ENCODE measurements around the gene TFG.
A peak's percentile ranks its signal among the peaks of the same experiment; 100 is the strongest.

DNA sequence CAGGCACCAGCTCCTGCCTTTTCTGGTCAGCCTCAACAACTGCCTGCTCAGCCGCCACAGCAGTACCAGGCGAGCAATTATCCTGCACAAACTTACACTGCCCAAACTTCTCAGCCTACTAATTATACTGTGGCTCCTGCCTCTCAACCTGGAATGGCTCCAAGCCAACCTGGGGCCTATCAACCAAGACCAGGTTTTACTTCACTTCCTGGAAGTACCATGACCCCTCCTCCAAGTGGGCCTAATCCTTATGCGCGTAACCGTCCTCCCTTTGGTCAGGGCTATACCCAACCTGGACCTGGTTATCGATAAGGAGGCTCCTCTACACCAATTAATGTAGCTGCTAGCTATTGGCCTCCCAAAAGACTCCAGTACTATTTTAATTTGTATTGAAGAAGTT is 38.9 kb downstream of the TFG start:
- no peak for TF ChIP-seq XRCC4 (IDR thresholded peaks at IDR 0.05; ENCODE audit: extremely low read depth, insufficient read depth, insufficient read length)
- no peak for TF ChIP-seq CTCF (IDR thresholded peaks at IDR 0.05 in 2 of 3, conservative IDR thresholded peaks at IDR 0.05 in 1 of 3; ENCODE audit: insufficient read depth in 2 of 3, low read depth in 1 of 3, low read length in 3 of 3)
- no peak for TF ChIP-seq RAD21 (CRISPR knock-in tag; conservative IDR thresholded peaks at IDR 0.05 in 1 of 2, IDR thresholded peaks at IDR 0.05 in 1 of 2)
- TF ChIP-seq HMGN3 (IDR thresholded peaks at IDR 0.05; ENCODE audit: borderline replicate concordance, extremely low read depth, insufficient read length, low read depth, low read length) = no peak
- no peak for TF ChIP-seq POLR2G (IDR thresholded peaks at IDR 0.05; ENCODE audit: low read depth, low read length)
- TF ChIP-seq, protein P1, sequence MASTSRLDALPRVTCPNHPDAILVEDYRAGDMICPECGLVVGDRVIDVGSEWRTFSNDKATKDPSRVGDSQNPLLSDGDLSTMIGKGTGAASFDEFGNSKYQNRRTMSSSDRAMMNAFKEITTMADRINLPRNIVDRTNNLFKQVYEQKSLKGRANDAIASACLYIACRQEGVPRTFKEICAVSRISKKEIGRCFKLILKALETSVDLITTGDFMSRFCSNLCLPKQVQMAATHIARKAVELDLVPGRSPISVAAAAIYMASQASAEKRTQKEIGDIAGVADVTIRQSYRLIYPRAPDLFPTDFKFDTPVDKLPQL (IDR thresholded peaks at IDR 0.05; ENCODE audit: extremely low read depth, insufficient read length) = no peak
- no peak for TF ChIP-seq LEF1 (IDR thresholded peaks at IDR 0.05)
- TF ChIP-seq ETV6 (IDR thresholded peaks at IDR 0.05; ENCODE audit: borderline replicate concordance in 1 of 2, low read depth in 2 of 2, low read length in 1 of 2) = peak in 1 of 2 experiments; percentile 44; a peak in 1 of 4 replicates
- TF ChIP-seq ETV6 (CRISPR knock-in tag; IDR thresholded peaks at IDR 0.05; ENCODE audit: borderline replicate concordance) = no peak
- TF ChIP-seq HMG20A (CRISPR knock-in tag; conservative IDR thresholded peaks at IDR 0.05) = no peak
